GM21786 (cell line): ENCODE results near the gene SAPCD2.
"Not testable (repeated sequence)": the region's sequence is repeated elsewhere in the genome, so short reads cannot be mapped to it uniquely, and the experiment has no call there.

ENCODE experiments used
- ATAC-seq: cut with Tn5 transposase; IDR thresholded peaks from one replicate; pipeline ENCODE4 v1.9.1; 2021; ENCODE audit not compliant: unreplicated experiment

SAPCD2 gene

GRCh38 chr9:137065336-137065967 lies 4.9 kb downstream of the SAPCD2 start:
- no peak for ATAC-seq

- no peak for ATAC-seq
Measured at GRCh38 chr9:137064880-137065164, 5.5 kb downstream of the SAPCD2 start.

GRCh38 chr9:137064027-137064879 lies 6.1 kb downstream of the SAPCD2 start:
- ATAC-seq, result no peak

GRCh38 chr9:137063311-137064026 lies 6.9 kb downstream of the SAPCD2 start:
- ATAC-seq, result no peak

- not testable (repeated sequence) for ATAC-seq
Measured at GRCh38 chr9:137062798-137063197, 7.6 kb downstream of the SAPCD2 start.

- ATAC-seq, result no peak
Measured at GRCh38 chr9:137062384-137062783, 8.0 kb downstream of the SAPCD2 start.

GRCh38 chr9:137058521-137059234 lies 11.7 kb downstream of the SAPCD2 start:
- no peak for ATAC-seq

- ATAC-seq, result no peak
Measured at GRCh38 chr9:137057545-137057944, 12.8 kb downstream of the SAPCD2 start.

- no peak for ATAC-seq
Measured at GRCh38 chr9:137056739-137057415, 13.5 kb downstream of the SAPCD2 start.

- no peak for ATAC-seq
Measured at GRCh38 chr9:137055385-137056364, 14.7 kb downstream of the SAPCD2 start.

GRCh38 chr9:137054932-137055384 lies 15.4 kb downstream of the SAPCD2 start:
- no peak for ATAC-seq

GRCh38 chr9:137053944-137054931 lies 16.1 kb downstream of the SAPCD2 start, which contains the start of gene ENTPD2:
Gene ENTPD2, minus strand, starts transcription at chr9:137054061. Its CDS starts 64 bp downstream, at chr9:137053997.
- ATAC-seq, result no peak

GRCh38 chr9:137052998-137053943 lies 17.1 kb downstream of the SAPCD2 start:
- ATAC-seq, result no peak

- no peak for ATAC-seq
Measured at GRCh38 chr9:137052293-137052692, 18.1 kb downstream of the SAPCD2 start.

- no peak for ATAC-seq
Measured at GRCh38 chr9:137051145-137051724, 19.1 kb downstream of the SAPCD2 start.

GRCh38 chr9:137050570-137050969 lies 19.8 kb downstream of the SAPCD2 start:
- ATAC-seq, result no peak
